NCI-H2029 (cell line): ENCODE results near the gene TRAF3.
"Not testable (repeated sequence)": the region's sequence is repeated elsewhere in the genome, so short reads cannot be mapped to it uniquely, and the experiment has no call there.

ENCODE experiments used
- DNase-seq: peaks from one replicate; lab custom pipeline; 2025; lab: John Stamatoyannopoulos, UW

TRAF3 gene

DNA sequence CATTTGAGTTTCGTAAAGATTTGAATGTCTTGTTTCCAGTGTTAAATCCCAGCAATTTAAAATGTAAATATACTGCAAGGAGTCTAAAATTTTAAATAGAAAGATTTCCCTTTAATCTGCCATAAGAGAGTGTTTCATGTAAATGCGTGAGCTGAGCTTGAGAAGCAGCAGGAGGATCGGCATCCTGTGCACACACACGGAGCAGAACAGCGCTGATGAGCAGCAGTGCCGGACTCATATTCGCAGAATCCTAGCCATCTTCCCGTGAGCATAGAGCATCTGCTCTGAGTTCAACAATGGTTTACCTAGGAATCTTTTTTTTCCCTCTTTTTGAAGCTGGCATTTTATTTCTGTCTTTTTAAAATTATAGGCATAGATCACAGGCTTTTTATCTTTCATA lies 115.4 kb downstream of the TRAF3 start:
- DNase-seq, result no peak

GRCh38 chr14:102893452-102893851 lies 116.2 kb downstream of the TRAF3 start:
- DNase-seq, result no peak

DNA sequence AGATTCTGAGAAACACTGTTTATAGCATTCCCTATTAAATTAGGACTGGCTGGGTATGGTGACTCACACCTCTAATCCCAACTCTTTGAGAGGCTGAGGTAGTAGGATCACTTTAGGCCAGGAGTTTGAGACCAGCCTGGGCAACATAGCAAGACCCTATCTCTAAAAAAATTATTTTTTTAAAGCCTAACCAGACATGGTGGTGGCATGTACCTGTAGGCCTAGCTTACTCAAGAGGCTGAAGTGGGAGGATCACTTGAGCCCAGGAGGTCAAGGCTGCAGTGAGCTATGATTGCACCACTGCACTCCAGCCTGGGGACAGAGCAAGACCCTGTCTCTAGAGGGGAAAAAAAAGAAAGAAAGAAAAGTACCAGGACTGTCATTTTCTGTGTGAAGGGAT lies 119.5 kb downstream of the TRAF3 start:
- not testable (repeated sequence) for DNase-seq

- no peak for DNase-seq
Observed at GRCh38 chr14:102897299-102898027, 120.2 kb downstream of the TRAF3 start.

DNA sequence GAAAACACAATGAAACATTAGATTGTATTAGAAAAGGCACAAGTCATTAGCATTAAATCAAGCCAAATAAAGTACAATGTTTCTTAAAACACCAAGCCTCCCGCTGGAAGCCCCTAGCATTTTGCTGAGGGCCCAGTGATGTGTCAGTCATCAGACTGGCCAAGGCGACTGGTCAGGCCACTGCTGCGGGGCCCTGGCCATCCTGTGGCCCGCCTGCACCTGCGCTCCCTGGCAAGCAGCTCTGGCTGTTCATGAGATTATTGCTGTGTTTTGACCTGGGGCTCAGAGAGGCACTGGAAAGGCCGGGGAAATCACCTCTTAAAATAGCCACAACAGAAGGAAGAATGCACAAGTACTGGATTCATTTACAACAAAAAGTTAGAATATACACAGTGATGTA lies 121.0 kb downstream of the TRAF3 start:
- DNase-seq, result no peak

DNA sequence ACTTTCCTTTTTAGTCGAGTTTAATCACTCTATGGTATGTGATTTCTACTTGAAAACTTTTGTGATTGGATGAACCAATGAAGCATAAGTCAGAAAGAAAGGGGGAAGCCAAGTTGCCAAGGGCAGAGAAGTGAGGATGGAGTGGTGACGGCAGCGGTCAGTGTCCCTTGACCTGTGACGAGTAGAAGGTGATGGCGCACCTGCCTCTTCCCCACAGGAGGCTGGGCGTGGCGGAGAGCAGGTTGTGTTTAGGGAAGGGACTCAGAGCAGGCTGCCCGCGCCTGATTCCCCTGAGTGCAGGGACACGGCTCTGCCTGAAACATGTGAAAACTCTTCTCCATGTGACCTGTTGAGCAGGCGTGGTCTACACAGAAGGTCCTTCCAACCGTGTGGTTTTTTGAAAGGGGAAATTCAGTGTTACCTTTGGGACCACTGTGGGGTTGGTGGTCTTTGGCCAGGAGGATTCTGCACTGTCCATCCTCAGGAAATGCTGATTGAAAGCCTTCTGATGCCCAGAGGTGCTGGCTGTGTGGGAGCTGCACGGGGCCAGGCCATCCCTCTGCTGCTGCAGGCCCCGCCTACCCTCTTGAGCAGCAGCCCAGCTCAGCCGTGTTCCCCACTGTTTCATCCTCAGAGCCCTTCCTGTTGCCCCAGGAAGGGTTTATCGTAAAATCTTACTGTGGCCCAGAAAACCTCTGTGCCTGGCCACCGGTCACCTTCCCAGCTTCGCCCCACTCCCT lies 121.7 kb downstream of the TRAF3 start:
- DNase-seq, result no peak

DNA sequence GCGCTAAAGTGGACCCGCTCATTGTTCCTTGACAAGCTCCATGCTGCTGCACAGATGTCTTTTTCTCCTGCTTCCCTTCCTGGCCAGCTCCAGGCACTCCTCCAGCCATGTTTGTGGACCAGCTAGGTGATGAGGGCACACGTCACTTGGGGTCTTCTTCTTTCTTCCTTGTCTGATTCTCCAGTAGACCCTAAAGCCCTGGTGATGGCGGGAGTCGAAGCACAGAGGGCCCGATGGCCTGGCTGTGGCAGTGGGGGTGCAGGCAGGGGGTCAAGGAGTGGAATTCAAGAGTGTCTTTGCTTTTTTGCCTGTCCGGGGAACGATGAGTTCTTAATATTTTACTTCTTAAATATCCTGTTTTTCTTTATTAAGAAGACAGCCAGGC lies 122.3 kb downstream of the TRAF3 start:
- DNase-seq, result no peak

- no peak for DNase-seq
Observed at GRCh38 chr14:102900631-102901571, 123.7 kb downstream of the TRAF3 start.

DNA sequence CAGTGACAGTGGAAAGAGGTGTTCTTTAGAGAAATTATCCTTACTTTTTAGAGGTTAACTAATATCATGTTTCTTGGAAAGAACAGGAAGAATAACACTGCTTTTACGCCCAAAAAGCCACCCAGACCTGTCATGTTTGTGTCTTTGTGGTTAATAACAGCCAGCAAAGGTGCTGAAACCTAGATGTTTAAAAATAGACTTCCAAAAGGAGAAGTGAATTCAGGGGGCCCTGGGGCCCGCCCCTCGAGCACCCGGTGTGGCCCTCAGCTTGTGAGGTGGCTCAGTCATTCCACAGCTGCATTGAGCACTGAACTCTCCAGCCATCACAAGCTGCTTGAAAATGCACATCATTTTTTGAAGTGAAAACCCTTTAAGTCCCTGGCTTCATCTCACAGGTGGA lies 124.4 kb downstream of the TRAF3 start:
- DNase-seq, result no peak

GRCh38 chr14:102902086-102902485 lies 124.8 kb downstream of the TRAF3 start:
- DNase-seq, result no peak

- no peak for DNase-seq
Observed at GRCh38 chr14:102902523-102903247, 125.4 kb downstream of the TRAF3 start.

- DNase-seq, result no peak
Observed at GRCh38 chr14:102903248-102903888, 126.1 kb downstream of the TRAF3 start.

- no peak for DNase-seq
Observed at GRCh38 chr14:102903889-102904512, 126.8 kb downstream of the TRAF3 start.

GRCh38 chr14:102905116-102906108 lies 128.2 kb downstream of the TRAF3 start:
- no peak for DNase-seq

GRCh38 chr14:102906616-102907302 lies 129.5 kb downstream of the TRAF3 start:
- no peak for DNase-seq

DNA sequence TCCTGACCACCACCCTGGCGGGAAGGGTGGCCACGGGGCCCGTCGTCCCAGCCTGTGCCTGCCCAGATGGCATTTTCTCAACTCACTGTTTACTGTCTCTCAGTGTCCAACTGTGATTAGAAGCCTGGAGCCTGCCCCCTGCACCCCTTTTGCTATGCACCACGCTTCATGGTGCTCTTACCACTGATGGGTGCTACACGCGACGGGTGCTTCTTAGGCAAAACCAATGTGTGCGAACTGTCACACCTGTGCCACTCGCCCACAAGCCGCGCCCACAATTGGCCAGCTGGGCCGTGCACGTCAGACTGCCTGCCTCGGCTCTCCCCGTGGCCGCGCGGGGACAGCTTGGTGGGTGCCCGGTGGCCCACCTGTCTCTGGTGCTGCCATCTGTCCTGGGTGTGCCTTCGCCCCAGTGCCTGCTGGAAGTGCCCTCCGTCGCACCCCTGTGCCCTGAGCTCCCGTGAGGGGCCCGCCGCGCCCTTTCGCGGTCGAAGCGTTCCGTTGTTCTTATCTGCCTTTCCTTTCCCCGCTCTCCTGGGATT lies 130.1 kb downstream of the TRAF3 start:
- no peak for DNase-seq

- no peak for DNase-seq
Observed at GRCh38 chr14:102907980-102908730, 130.9 kb downstream of the TRAF3 start.
